ENCODE measurements around the gene APOC1.
"Not testable (repeated sequence)": the region's sequence is repeated elsewhere in the genome, so short reads cannot be mapped to it uniquely, and the experiment has no call there.

The APOC1 gene

DNA sequence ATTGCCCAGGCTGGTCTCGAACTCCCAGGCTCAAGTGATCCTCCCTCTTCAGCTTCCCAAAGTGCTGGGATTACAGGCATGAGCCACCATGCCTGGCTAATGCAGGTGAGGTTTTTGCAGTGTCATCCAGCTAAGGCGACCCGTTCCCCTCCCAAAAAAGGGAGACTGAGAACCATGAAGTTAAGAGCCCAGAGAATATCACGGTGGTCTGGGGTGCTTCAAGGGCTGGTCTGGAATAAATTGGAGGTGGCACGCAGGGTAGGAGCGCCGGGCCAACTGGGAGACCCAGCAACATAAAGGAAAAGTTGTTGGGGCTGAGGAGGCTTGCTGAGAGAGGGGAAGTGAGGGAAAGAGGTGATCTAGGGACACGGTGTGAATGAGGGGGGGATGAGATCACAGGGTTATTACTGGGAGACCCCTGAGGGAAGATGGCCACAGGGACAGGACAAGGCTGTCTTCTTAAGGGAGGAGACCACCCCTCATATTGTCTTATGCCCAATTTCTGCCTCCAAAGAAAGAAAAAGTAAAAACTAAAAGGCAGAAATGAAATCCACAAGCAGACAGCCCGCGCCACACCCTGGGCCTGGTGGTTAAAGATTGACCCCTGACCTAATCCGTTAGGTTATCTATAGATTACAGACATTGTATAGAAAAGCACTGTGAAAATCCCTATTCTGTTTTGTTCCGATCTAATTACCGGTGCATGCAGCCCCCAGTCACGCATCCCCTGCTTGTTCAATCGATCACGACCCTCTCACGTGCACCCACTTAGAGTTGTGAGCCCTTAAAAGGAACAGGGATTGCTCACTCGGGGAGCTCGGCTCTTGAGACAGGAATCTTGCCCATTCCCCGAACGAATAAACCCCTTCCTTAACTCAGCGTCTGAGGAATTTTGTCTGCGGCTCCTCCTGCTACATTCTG lies 636 bp upstream of the APOC1 start:
- not testable (repeated sequence) for DNase-seq

DNA sequence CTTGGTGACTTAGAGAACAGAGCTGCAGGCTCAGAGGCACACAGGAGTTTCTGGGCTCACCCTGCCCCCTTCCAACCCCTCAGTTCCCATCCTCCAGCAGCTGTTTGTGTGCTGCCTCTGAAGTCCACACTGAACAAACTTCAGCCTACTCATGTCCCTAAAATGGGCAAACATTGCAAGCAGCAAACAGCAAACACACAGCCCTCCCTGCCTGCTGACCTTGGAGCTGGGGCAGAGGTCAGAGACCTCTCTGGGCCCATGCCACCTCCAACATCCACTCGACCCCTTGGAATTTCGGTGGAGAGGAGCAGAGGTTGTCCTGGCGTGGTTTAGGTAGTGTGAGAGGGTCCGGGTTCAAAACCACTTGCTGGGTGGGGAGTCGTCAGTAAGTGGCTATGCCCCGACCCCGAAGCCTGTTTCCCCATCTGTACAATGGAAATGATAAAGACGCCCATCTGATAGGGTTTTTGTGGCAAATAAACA lies 9.9 kb downstream of the APOC1 start:
- DNase-seq = no peak

DNA sequence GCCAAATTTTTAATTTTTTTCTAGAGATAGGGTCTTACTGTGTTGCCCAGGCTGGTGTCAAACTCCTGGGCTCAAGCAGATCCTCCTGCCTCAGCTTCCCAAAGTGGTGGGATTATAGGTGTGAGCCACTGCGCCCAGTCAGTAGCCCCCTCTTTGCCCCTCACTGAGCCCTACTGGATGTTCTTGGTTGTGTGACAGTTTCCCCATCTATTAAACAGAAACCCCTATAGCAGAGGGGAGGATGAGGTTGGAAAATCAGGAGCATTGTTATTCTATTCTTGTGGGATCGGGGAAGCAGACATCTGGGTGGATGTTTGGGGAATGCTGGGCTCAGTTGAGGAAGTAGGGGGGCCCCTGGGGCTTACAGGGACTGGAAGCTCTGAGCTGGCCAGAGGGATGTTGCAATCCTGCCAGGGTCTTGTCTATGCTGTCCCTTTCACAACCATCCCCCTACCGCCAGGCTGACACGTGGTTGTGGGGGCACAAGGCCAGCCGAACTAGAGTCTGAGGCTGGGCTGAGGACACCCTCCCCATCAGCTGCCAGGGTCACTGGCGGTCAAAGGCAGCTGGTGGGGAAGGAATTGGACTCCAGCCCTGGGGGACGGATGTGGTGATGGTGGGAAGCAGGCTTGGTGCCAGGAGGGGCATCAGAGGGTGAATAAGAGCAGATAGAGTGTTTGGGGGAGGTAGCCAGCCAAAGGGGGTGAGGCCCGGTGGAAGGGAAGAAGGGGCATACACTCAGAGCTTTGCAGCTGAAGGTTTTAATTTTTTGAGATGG lies 10.9 kb downstream of the APOC1 start:
- no peak for DNase-seq

DNA sequence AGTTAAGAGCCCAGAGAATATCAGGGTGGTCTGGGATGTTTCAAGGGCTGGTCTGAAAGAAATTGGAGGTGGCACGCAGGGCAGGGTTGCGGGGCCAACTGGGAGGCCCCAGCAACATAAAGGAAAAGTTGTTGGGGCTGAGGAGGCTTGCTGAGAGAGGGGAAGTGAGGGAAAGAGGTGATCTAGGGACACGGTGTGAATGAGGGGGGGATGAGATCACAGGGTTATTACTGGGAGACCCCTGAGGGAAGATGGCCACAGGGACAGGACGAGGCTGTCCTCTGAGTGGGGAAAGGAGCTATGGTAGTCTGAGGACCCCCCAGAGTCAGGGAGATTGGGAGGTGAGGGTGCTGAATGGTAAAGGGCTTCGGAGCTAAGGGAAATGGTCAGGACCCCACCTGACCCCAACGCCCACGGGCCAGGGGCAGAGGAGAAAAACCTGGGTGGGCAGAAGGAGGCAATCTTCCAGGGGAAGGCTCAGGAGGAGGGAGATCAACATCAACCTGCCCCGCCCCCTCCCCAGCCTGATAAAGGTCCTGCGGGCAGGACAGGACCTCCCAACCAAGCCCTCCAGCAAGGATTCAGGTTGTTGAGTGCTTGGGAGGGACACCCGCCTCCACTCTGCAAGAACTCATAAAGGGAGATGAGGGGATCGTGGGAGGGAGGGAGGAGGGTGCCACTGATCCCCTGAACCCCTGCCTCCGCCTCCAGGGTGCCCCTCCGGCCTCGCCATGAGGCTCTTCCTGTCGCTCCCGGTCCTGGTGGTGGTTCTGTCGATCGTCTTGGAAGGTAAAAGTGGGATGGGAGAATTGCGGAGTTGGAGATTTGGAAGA lies 12.1 kb downstream of the APOC1 start:
- not testable (repeated sequence) for DNase-seq

DNA sequence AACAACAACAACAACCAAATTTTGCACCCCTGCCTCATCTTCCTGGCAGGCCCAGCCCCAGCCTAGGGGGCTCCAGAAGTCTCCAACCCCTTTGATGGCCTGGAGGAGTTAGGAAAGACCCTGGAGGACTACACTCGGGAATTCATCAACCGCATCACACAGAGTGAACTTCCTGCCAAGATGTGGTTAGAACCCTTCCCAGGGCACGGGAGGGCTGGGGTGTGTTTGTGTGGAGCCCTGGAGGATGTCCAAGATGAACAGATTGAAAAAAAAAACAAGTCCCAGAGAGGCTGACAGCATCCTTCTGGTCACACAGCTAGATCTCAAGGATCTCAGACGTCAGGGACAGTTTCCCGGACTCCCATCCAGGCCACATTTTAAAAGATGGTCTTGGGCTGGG lies 13.3 kb downstream of the APOC1 start:
- DNase-seq = no peak

DNA sequence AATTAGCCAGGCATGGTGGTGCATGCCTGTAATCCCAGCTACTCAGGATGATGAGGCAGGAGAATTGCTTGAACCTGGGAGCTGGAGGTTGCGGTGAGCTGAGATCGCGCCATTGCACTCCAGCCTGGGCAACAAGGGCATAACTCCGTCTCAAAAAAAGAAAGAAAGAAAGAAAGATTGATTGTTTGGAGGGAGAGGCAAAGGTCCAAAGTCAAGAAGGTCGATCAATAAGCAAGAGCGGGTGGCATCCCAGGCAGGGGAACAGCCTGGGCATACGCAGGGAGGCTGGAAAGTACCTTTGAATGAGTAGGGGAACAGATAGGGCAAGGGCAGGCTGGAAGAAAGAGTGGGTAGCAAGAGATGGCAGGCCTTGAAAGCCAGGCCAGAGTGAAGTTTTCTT lies 15.7 kb downstream of the APOC1 start:
- DNase-seq = no peak

DNA sequence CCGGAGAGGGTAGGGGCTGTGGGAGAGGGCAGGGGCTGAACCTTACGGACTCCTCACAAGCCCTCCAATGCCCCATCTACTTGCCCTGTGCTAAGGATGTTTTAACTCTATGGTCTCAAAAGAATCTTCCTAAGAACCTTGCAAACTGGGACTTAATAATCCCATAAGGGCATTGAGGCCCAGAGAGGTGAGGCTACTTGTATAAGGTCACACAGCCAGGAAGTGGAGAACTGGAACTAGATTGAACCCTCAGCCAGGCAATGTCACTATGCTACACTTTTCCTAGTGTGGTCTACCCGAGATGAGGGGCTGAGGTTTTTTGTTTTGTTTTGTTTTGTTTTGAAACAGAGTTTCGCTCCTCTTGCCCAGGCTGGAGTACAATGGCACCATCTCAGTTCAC lies 17.1 kb downstream of the APOC1 start:
- DNase-seq = no peak

DNA sequence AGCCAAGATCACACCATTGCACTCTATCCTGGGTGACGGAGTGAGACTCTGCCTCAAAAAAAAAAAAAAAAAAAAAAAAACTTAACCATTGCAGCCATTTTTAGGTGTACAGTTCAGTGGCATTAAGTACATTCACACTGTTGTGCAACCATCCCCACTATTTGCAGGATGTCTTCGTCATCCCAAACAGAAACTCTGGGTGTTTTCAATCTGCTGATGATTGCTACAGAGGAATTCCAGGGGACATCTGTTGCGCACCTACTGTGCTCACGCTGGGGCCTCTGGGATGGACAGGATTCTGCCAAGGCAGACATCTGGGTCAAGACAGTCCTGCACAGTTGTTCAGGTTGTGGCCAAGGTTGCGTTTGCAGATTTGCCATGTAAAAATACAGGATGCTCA lies 25.3 kb downstream of the APOC1 start:
- DNase-seq = no peak

DNA sequence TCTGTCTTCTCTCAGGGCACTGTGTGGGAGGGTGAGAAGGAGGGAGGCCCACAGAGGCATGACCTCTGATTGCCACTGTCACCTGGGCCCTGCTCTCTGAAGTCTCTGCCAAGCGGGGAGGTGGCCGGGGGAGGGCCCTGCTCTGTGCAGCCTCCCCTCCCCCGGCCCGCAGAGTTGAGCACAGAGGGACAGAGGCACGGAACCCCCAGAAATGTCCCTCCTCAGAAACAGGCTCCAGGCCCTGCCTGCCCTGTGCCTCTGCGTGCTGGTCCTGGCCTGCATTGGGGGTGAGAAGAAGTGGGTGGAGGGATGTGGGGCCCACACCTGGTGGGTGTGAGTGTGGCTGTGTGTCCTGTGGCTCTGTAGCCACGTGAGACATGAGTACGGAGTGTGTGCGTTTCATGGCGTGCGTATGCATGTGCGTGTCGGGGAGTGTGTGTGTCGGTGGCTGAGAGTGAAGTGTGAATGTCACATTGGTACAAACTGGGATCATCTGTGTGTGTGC lies 27.7 kb downstream of the APOC1 start, which contains the start of gene APOC4:
APOC4 (plus strand) TSS at position 171 of the 505 bp plus-strand sequence; CDS start at position 212, 41 bp downstream.
- no peak for DNase-seq

DNA sequence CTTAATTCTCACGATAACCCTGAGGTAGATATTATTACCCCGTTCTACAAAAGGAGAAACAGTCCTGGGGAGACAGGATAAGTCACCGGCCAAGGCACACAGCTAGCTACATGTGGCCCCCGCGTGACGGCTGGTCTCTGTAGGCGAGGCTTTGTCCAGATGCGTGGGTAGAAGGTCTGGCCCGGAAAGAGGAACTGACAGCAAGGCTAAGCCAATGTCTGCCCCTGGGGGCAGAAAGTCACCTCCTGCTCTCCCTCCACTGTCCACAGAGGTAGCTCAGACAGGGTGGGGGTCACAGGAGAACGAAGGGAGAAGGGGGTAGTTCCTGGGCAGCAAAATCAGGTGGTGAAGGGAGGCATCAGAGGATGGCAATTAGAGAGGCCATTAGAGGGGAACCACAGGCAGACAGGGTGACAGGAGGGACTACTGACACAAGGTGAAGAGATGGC lies 29.4 kb downstream of the APOC1 start:
- DNase-seq = no peak

DNA sequence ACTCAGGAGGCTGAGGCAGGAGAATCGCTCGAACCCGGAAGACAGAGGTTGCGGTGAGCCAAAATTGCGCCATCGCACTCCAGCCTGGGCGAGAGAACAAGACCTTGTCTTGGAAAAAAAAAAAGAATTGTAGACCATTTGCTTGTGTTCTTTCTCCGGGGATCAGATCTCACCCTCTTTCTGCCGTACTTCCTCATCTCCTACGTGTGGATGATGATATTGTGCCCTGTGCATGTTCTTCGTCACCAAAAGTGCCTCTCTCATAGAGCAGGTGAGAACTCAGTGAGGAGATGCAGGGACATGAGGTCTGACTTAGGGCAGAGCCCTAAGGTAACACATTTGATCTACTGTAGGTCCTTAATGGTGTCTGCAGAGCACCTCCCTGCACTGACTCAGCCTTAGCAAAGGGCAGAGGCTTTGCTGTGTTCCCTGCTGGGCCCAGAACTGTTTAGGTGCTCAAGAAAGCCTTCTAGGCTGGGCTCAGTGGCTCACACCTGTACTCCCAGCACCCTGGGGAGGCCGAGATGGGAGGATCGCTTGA lies 32.7 kb downstream of the APOC1 start:
- DNase-seq = no peak

DNA sequence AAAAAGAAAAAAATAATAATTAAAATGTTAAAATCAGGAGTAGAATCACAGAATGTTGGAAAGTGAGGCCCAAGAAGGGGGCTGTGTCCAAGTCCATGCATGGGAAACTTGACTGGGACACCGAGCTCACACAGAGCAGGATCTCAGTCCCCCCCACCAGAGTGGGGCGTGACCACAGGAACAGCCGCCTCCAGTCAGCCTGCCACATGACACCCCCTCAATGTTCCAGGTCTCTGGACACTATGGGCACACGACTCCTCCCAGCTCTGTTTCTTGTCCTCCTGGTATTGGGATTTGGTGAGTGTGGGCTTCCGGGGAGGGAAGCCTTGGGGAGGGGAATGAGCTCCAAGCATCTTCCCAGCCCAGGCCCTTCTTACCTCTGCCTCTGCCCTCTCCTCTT lies 33.8 kb downstream of the APOC1 start:
- no peak for DNase-seq

DNA sequence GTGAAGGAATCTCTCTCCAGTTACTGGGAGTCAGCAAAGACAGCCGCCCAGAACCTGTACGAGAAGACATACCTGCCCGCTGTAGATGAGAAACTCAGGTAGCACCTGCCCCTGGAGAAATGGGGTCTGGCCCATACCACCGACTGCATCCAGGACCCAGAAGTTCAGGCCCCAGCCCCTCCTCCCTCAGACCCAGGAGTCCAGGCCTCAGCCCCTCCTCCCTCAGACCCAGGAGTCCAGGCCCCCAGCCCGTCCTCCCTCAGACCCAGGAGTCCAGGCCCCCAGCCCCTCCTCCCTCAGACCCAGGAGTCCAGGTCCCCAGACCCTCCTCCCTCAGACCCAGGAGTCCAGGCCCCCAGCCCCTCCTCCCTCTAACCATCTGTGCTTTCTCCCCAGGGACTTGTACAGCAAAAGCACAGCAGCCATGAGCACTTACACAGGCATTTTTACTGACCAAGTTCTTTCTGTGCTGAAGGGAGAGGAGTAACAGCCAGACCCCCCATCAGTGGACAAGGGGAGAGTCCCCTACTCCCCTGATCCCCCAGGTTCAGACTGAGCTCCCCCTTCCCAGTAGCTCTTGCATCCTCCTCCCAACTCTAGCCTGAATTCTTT lies 34.5 kb downstream of the APOC1 start:
- DNase-seq = no peak

DNA sequence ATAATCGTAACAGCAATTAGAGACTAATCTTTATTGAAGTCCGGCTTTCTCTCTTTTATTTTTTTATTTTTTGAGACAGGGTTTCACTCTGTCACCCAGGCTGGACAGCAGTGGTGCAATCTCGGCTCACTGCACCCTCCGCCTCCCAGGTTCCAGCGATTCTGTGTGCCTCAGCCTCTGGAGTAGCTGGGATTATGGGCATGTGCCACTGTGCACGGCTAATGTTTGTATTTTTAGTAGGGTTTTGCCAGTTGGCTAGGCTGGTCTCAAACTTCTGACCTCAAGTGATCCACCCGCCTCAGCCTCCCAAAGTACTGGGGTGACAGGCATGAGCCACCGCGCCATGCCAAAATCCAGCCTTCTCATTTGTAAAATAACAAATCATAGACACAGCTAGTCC lies 35.1 kb downstream of the APOC1 start:
- DNase-seq = no peak

DNA sequence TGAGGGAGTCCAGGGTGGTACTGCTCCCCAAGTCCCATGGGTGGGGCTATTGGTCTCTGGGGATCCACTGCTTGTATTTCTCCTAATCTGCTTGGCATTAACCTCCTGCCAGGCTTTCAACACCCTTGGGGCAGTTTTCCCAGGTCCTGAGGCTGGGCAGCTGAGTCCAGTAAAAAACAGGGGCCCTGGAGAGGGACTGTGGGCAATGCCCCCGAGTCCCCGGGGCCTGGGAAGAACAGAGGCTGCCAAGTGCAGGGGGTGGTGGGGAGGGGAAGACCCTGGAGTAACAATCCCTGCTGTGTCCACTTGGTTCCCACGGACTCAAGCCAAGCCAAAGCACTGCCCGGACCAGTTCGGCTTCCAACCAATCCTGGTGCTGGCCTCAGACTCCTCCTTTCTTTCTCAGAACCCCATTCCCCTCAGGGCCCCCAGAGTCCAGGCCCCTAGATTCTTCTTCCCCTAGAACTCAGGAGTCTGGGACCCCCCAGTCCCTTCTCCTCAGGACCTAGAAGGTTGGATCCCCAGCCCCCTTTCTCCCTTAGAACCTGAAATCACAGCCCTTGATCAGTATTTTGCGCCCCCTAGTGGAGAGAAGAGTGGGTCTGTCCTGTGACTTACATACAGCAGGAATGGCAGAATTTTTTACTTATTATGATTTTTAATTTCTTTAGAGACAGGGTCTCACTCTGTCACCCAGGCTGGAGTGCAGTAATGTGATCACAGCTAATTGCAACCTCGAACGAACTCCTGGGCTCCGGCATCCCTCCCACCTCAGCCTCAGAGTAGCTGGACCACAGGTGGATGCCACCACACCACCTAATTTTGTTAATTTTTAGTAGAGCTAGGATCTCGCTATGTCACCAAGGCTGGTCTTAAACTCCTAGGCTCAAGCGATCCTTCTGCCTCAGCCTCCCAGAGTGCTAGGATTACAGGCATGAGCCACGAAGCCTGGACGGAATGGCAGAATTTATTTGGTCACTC lies 37.1 kb downstream of the APOC1 start:
- DNase-seq = no peak

DNA sequence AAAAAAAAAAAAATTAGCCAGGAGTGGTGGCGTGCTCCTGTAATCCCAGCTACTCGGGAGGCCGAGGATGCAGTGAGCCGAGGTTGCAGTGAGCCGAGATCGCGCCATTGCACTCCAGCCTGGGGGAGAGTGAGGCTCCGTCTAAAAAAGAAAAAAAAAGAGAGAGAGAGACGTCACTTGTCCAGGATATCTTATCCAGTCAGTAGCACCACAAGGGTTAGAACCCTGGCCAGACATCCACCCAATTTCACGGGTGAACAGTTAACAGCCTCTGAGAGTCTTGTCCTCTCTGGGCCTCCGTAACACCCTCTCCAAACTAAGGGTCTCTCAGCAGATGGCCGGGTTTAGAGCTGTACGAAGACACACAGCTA lies 39.9 kb downstream of the APOC1 start:
- no peak for DNase-seq

DNA sequence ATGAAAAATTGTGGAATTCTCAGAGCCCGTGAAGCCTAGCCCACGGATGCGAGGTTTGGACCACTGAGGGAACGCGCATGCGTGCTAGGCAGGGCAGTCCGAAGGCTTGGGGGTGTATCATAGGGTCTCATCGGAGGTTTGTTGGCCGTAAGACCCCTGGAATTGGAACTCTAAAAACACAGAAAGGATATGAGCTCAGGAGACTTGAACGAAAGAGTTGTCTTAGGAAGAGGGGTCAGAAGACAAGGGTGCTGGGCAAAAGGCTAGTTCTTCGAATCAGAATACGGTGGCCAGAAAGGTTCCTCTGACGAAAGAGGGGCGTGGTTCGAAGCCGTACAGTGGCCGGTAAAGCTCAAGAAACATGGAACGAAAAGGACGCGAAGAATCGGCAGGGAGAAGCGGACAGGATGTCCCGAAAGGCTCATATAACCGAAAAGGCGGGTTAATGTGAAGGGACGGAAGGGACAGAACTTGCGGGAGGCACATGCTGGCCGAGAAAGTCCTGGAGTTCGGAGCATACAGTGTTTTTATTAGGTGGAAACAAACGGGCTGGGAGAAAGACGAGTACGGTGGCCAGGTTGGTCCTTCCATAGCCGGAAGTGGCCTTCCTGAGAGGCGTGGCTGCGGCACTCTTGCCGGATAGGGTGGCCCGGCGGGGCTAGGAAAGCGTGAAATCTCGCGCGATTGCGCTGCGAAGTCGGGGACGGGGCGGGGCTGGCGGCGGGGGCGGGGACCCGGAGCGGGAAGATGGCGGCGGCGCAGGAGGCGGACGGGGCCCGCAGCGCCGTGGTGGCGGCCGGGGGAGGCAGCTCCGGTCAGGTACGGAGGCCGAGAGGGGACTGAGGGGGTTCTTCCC lies 40.5 kb downstream of the APOC1 start, which contains the start of gene CLPTM1:
CLPTM1 (plus strand) TSS at position 732 of the 856 bp plus-strand sequence; CDS start at position 748, 16 bp downstream.
- DNase-seq = peak; percentile 69

DNA sequence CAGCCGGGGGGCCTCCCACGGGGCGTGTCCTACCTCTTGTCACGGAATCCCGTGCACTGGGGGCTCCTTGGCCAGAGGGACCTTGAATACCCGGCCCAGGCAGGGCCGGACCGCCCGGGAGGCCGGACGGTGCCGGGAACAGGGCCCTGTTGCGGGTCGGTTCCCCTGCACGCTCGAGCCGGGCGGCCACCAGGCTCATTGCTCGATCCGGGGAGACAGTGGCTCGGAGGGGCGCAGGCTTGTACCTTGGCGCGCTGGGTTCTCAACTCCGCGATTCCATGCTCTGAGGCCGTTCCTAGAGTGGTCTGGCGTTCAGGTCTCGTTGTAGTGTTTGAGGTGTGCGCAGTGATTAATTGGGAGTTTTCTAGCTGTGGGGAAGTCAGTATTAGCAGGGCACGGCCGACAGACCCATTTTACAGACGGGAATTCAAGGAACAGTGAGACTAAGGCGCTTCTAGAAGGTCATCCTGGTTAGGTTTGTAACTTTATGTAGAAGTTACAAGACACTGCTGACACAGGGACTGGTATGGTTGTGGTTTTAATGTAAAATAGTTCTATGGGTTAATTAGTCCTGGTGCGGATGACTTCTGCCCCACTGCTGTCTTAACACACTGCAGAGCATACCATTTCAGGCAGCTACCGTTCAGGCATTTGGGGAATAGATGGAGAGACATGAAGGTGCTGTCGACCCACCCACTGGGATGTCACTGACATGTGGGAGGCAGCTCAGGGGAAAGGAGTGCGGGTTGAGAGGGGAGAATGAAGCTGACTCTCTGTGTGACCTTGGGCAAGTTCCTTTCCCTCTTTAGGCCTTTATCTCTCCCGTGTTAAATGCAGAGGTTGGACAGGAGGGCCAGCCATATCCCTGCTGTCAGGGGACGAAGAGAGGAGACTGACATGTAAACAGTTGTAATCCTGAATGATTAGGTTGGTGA lies 41.4 kb downstream of the APOC1 start:
- DNase-seq = no peak
